Kidney capillary endothelial cell (primary cell): ENCODE results near the gene IL1RAPL2.
"Not testable (repeated sequence)": the region's sequence is repeated elsewhere in the genome, so short reads cannot be mapped to it uniquely, and the experiment has no call there.

Experiments
- DNase-seq: peaks from one replicate; pipeline ENCODE4 v3.0.0-alpha.2; 2018; ENCODE audit warnings: low spot score

The IL1RAPL2 gene

GRCh38 chrX:104854790-104855340 is 288.9 kb downstream of the IL1RAPL2 start:
- DNase-seq, result no peak

GRCh38 chrX:104863466-104863865 is 297.5 kb downstream of the IL1RAPL2 start:
- DNase-seq, result no peak

- no peak for DNase-seq
Measured at GRCh38 chrX:104864296-104864695, 298.3 kb downstream of the IL1RAPL2 start.

GRCh38 chrX:104877504-104877903 is 311.5 kb downstream of the IL1RAPL2 start:
- no peak for DNase-seq

GRCh38 chrX:104902070-104902469 is 336.1 kb downstream of the IL1RAPL2 start:
- no peak for DNase-seq

- not testable (repeated sequence) for DNase-seq
Measured at GRCh38 chrX:104909694-104910093, 343.7 kb downstream of the IL1RAPL2 start.

GRCh38 chrX:104913348-104913747 is 347.3 kb downstream of the IL1RAPL2 start:
- DNase-seq, result no peak

- DNase-seq, result not testable (repeated sequence)
Measured at GRCh38 chrX:104914686-104915085, 348.7 kb downstream of the IL1RAPL2 start.

GRCh38 chrX:104918122-104918521 is 352.1 kb downstream of the IL1RAPL2 start:
- DNase-seq, result no peak

- no peak for DNase-seq
Measured at GRCh38 chrX:104921584-104922205, 355.7 kb downstream of the IL1RAPL2 start.

- DNase-seq, result peak; percentile 71
Measured at GRCh38 chrX:104922206-104922621, 356.2 kb downstream of the IL1RAPL2 start.

- no peak for DNase-seq
Measured at GRCh38 chrX:104929324-104929723, 363.3 kb downstream of the IL1RAPL2 start.

GRCh38 chrX:104935581-104935980 is 369.6 kb downstream of the IL1RAPL2 start:
- DNase-seq, result no peak

- DNase-seq, result no peak
Measured at GRCh38 chrX:104953251-104953650, 387.3 kb downstream of the IL1RAPL2 start.

- no peak for DNase-seq
Measured at GRCh38 chrX:104961926-104962325, 395.9 kb downstream of the IL1RAPL2 start.

- DNase-seq, result no peak
Measured at GRCh38 chrX:104968241-104968640, 402.2 kb downstream of the IL1RAPL2 start.

GRCh38 chrX:104972737-104973136 is 406.7 kb downstream of the IL1RAPL2 start:
- no peak for DNase-seq

GRCh38 chrX:104987063-104987462 is 421.1 kb downstream of the IL1RAPL2 start:
- peak; percentile 9 for DNase-seq

GRCh38 chrX:104988038-104988437 is 422.0 kb downstream of the IL1RAPL2 start:
- no peak for DNase-seq

- no peak for DNase-seq
Measured at GRCh38 chrX:104995546-104995945, 429.5 kb downstream of the IL1RAPL2 start.

GRCh38 chrX:105006103-105006502 is 440.1 kb downstream of the IL1RAPL2 start:
- no peak for DNase-seq

- no peak for DNase-seq
Measured at GRCh38 chrX:105006996-105007395, 441.0 kb downstream of the IL1RAPL2 start.

GRCh38 chrX:105013719-105014118 is 447.7 kb downstream of the IL1RAPL2 start:
- no peak for DNase-seq

GRCh38 chrX:105017641-105018040 is 451.6 kb downstream of the IL1RAPL2 start:
- DNase-seq, result no peak
